Measurements from ENCODE around the gene MAOB.

GRCh38 chrX:43827791-43828190 is 54.5 kb downstream of the MAOB start:
- no peak for TF ChIP-seq CTCF (IDR thresholded peaks at IDR 0.05)
- no peak for TF ChIP-seq ESRRA (CRISPR knock-in tag; IDR thresholded peaks at IDR 0.05; ENCODE audit: borderline replicate concordance)
- no peak for TF ChIP-seq ATF6 (CRISPR knock-in tag; IDR thresholded peaks at IDR 0.05)
- TF ChIP-seq FOXJ3 (CRISPR knock-in tag; IDR thresholded peaks at IDR 0.05; ENCODE audit: borderline replicate concordance), result no peak
- TF ChIP-seq ZNF512 (CRISPR knock-in tag; IDR thresholded peaks at IDR 0.05; ENCODE audit: borderline replicate concordance), result no peak
- no peak for TF ChIP-seq STAT6 (CRISPR knock-in tag; conservative IDR thresholded peaks at IDR 0.05; ENCODE audit: low read depth)
- no peak for TF ChIP-seq CREM (CRISPR knock-in tag; IDR thresholded peaks at IDR 0.05)
- no peak for TF ChIP-seq ZMAT4 (CRISPR knock-in tag; IDR thresholded peaks at IDR 0.05)
- no peak for TF ChIP-seq ZNF263 (CRISPR knock-in tag; IDR thresholded peaks at IDR 0.05; ENCODE audit: low read depth)
